Thyroid gland (tissue), 4 donors: ENCODE measurements around the gene DCDC1. TPM values are rescaled to one million over a fixed set of nuclear protein-coding genes. Genes with fewer than 3 reads are reported as not detected.

Experiments
- DNase-seq, 2 donors: peaks; one replicate each; pipeline ENCODE4 v3.0.0-alpha.2; 2019
- H3K27ac ChIP-seq, 3 donors: fragments of 200-600 bp; sonication (generic); 1 replicate in 2 of 3; 2 replicates in 1 of 3; pipeline ENCODE4 v1.5.1; 2016 to 2019; ENCODE audit warnings: mild to moderate bottlenecking in 1 of 3, moderate library complexity in 1 of 3
- H3K27me3 ChIP-seq: fragments of 200-600 bp; sonication (generic); one replicate; pipeline ENCODE4 v1.5.1; 2019
- H3K36me3 ChIP-seq, 2 donors: fragments of 200-600 bp; sonication (generic); one replicate each; pipeline ENCODE4 v1.5.1; 2016 to 2019
- H3K4me1 ChIP-seq, 2 donors: fragments of 200-600 bp; sonication (generic); one replicate each; pipeline ENCODE4 v1.5.1; 2017 to 2019
- H3K4me3 ChIP-seq, 3 donors: fragments of 200-600 bp; sonication (generic); replicated peaks in 1 of 3; 1 replicate in 2 of 3; 2 replicates in 1 of 3; pipeline ENCODE4 v1.5.1; 2016; ENCODE audit warnings: mild to moderate bottlenecking in 1 of 3
- H3K9me3 ChIP-seq: fragments of 200-600 bp; sonication (generic); one replicate; pipeline ENCODE4 v1.5.1; 2017
- POLR2A ChIP-seq, 2 donors: fragments of 450-650 bp; IDR thresholded peaks; one replicate each; pipeline ENCODE4 v1.6.1; 2017; ENCODE audit warnings: antibody characterized with exemption in 2 of 2, mild to moderate bottlenecking in 2 of 2, moderate library complexity in 1 of 2
- WGBS, 2 donors: methylation state at CpG; one replicate each; pipeline ENCODE4 v1.1.5; 2017; 5-methylcytosine and 5-hydroxymethylcytosine counted together
- intact Hi-C: fragments of 100-400 bp; cut with DNase I; formaldehyde crosslinking; loops from one replicate; pipeline ENCODE4 v1.15.1; 2023
- total RNA-seq, 4 donors: library from RNA; depleted of rRNA; stranded (reverse); fragments of >200 nt; gene quantifications; one replicate each; pipeline ENCODE4 v1.2.3, GENCODE V29; 2016
- TF ChIP-seq, protein P1 (sequence below), 6 experiments: fragments of 200-600 bp in 3 of 6; fragments of 450-650 bp in 3 of 6; sonication (generic) in 3 of 6; IDR thresholded peaks; one replicate each; pipeline ENCODE4 v1.5.1; 2016 to 2019; ENCODE audit warnings: antibody characterized with exemption in 6 of 6, mild to moderate bottlenecking in 2 of 6, inconsistent platforms in 1 of 6, moderate library complexity in 1 of 6

The DCDC1 gene
- total RNA-seq, 4 donors from 2014 or later, result 4.4 to 17.2 (median 9.9) TPM

DNA sequence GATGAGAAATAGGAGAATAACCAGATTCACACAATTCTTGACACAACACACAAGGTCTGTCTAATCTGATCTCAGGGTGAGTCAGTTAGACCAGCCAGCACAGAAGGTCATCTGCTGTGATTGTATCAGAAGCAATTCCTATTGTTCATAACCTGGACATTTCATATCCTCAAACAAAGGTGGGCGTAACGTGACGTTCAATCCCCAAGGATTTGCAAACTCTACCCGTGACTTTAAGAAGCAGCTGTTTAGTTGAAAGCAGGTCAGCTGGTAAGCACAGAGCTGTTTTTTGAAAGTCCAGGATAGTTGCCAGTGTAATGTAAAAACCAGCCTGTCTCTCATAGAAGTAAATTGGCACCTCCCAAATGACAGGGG lies 385.1 kb downstream of the DCDC1 start:
- intact Hi-C loops, result no loop called here
- TF ChIP-seq, protein P1, sequence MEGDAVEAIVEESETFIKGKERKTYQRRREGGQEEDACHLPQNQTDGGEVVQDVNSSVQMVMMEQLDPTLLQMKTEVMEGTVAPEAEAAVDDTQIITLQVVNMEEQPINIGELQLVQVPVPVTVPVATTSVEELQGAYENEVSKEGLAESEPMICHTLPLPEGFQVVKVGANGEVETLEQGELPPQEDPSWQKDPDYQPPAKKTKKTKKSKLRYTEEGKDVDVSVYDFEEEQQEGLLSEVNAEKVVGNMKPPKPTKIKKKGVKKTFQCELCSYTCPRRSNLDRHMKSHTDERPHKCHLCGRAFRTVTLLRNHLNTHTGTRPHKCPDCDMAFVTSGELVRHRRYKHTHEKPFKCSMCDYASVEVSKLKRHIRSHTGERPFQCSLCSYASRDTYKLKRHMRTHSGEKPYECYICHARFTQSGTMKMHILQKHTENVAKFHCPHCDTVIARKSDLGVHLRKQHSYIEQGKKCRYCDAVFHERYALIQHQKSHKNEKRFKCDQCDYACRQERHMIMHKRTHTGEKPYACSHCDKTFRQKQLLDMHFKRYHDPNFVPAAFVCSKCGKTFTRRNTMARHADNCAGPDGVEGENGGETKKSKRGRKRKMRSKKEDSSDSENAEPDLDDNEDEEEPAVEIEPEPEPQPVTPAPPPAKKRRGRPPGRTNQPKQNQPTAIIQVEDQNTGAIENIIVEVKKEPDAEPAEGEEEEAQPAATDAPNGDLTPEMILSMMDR (IDR thresholded peaks at IDR 0.05), result no peak
- TF ChIP-seq POLR2A (IDR thresholded peaks at IDR 0.05), result no peak
- Histone ChIP-seq H3K27ac (no peak overlapping the region), H3K9me3 (no peaks in the 10 kb centered on the region), H3K27me3 (no peaks in the 10 kb centered on the region), H3K4me1 (no peaks in the 10 kb centered on the region), H3K4me3 (no peak overlapping the region), H3K36me3 (no peaks in the 10 kb centered on the region)
- 78 to 85% methylated on average over 4 of the region's 4 CpGs for WGBS, 2 donors
- no peak for DNase-seq

DNA sequence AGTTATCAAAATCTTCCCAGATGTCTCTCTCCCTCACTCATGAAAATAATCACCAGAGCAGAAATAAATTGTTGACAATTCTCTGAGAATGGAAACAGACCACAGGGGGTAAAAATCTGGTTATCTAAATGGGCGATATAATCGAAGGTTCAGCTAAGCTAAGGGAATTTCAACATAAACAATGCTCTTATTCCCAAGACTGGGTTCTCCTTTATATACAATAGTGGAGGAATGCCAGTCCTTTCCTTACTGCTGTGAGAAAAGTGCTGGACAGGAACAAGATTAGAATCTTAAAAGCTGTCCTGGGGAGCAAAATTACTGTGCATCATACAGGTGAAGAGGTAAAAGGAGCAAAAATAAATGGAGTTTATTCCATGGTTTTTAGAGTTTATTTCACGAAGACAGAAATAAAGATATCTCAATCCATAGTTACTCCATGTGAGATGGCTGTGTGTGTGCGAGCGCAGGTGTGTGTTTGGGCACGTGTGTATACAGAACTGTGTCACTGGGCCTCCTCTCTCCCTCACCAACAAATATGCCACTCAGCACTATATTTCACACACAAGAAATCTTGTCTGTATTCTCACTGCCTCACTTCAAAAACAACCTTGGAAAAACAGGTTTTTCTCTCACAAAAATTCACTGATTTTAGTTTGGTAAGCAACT lies 385.6 kb downstream of the DCDC1 start:
- 76 to 79% methylated on average over 6 of the region's 6 CpGs for WGBS, 2 donors
- Histone ChIP-seq H3K4me3 (no peak overlapping the region), H3K9me3 (no peaks in the 10 kb centered on the region), H3K27me3 (no peaks in the 10 kb centered on the region), H3K4me1 (no peaks in the 10 kb centered on the region), H3K36me3 (no peaks in the 10 kb centered on the region), H3K27ac (no peak overlapping the region)
- intact Hi-C loops, result no loop called here
- DNase-seq, result no peak
- no peak for TF ChIP-seq POLR2A (IDR thresholded peaks at IDR 0.05)
- TF ChIP-seq, protein P1 (IDR thresholded peaks at IDR 0.05), result no peak

DNA sequence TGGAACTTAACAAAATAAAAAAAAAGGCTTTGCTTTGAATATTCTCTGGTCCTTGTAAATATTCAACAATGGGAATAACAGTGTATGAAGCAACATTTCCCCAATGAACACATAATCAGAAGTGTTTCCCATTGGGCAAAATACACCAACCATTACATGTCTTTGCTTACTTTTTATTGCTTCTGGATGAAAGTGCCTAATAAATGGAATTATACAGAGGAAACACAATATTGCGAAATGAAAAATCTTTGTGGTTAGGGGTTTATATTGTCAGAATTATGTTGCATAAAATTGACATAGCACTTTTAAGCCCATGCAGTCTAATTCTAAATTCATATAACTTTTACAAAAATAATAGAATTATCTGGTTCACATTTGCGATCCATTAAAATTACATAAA lies 386.4 kb downstream of the DCDC1 start:
- intact Hi-C loops, result no loop called here
- Histone ChIP-seq H3K4me1 (no peaks in the 10 kb centered on the region), H3K4me3 (no peak overlapping the region), H3K27ac (no peak overlapping the region), H3K27me3 (no peaks in the 10 kb centered on the region), H3K9me3 (no peaks in the 10 kb centered on the region), H3K36me3 (no peaks in the 10 kb centered on the region)
- TF ChIP-seq POLR2A (IDR thresholded peaks at IDR 0.05), result no peak
- TF ChIP-seq, protein P1 (IDR thresholded peaks at IDR 0.05), result no peak
- WGBS, 2 donors, result 93 to 96% methylated on average over 2 of the region's 2 CpGs
- no peak for DNase-seq

DNA sequence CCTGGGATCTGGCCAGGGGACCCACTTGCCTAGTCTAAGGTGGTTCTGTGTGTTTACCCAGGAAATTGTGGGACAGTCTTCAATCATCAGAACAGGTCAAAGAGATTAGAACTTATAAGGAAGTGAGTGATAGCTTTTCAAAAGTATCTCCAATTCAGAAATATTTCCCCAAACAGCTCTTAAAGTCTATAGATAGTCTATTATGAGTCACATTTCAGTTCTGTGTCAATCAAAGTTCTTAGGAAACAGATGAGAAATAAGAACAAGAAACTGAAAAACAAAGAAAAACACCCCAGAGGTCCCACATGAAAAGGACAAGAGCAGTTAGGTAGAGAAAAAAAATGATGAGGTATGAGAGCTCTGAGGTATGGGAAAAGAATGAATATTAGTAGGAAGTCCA lies 402.0 kb downstream of the DCDC1 start:
- no peak overlapping the region for H3K4me3 ChIP-seq
- TF ChIP-seq, protein P1 (IDR thresholded peaks at IDR 0.05), result no peak
- TF ChIP-seq POLR2A (IDR thresholded peaks at IDR 0.05), result no peak
- H3K9me3 ChIP-seq, result no peaks in the 10 kb centered on the region
- DNase-seq, result no peak
- H3K27ac ChIP-seq, result no peak overlapping the region
- H3K4me1 ChIP-seq, result peaks cover 6 to 7% of the 10 kb centered on the region in 2 donors
- H3K36me3 ChIP-seq, result no peaks in the 10 kb centered on the region
- intact Hi-C loops, result no loop called here
- no peaks in the 10 kb centered on the region for H3K27me3 ChIP-seq

DNA sequence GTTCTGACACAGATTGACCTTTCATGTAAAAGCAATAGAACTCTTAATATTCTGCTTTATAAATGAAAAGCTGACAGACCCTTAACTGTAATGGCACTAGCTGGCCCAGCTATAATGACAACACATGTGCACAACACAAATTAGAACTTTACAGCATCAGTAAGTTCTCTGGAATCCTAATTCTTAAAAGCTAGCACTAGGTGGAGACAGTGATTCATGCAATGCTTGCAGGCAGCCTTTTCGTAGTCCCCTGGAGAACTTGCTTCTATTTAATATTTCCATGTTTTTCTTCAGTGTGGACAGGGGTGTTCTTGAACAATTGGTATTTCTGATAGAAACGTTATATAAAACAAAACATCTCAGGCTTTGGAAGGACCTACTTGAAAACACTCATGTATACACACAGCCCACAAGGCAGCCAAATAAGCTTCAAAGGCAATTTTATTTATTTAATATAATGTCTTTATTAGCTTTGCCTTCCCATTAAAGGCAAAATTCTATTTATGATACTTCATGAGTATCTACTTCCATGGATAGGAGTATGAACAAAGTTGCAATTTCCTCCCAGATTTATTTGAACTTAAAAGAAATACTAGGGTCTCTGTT lies 409.0 kb downstream of the DCDC1 start:
- Histone ChIP-seq H3K4me3 (no peak overlapping the region), H3K4me1 (peaks cover 6 to 7% of the 10 kb centered on the region in 2 donors), H3K27me3 (no peaks in the 10 kb centered on the region), H3K27ac (no peak overlapping the region), H3K36me3 (no peaks in the 10 kb centered on the region), H3K9me3 (no peaks in the 10 kb centered on the region)
- WGBS, 2 donors, result 8 to 12% methylated on average over 2 of the region's 2 CpGs
- TF ChIP-seq, protein P1 (IDR thresholded peaks at IDR 0.05), result peak in 4 of 6 experiments; percentile 31 to 66 (median 63)
- no peak for TF ChIP-seq POLR2A (IDR thresholded peaks at IDR 0.05)
- intact Hi-C loops, result no loop called here
- no peak for DNase-seq
